Adrenal gland (tissue), 5 donors: ENCODE measurements around the gene GLP2R.

Experiments
- CTCF ChIP-seq, 6 experiments: fragments of 450-650 bp in 4 of 6; fragments of 200-600 bp in 2 of 6; sonication (generic) in 1 of 6; IDR thresholded peaks; 1 replicate in 5 of 6; 2 replicates in 1 of 6; pipeline versions ENCODE4 v1.5.1 to v1.8.0; 2016 to 2021; ENCODE audit warnings: antibody characterized with exemption in 6 of 6, mild to moderate bottlenecking in 2 of 6, moderate library complexity in 1 of 6
- POLR2A ChIP-seq, 2 donors: fragments of 450-650 bp; IDR thresholded peaks; one replicate each; pipeline ENCODE4 v1.6.1; 2017; ENCODE audit warnings: antibody characterized with exemption in 2 of 2, mild to moderate bottlenecking in 2 of 2, moderate library complexity in 1 of 2
- donor health status: DM: no; HTN: no; CAD: no.

- TF ChIP-seq CTCF (IDR thresholded peaks at IDR 0.05) (no peak), POLR2A (IDR thresholded peaks at IDR 0.05) (no peak)
These were observed 856 bp upstream of the GLP2R start for GRCh38 chr17:9824797-9825338.
